ENCODE measurements around the gene CNBD2. TPM values are rescaled to one million over a fixed set of nuclear protein-coding genes. Genes with fewer than 3 reads are reported as not detected.
"Not testable (repeated sequence)": the region's sequence is repeated elsewhere in the genome, so short reads cannot be mapped to it uniquely, and the experiment has no call there.

Gene CNBD2
- total RNA-seq, 2 experiments from 2014 or later: 2.9 to 3.5 TPM

DNA sequence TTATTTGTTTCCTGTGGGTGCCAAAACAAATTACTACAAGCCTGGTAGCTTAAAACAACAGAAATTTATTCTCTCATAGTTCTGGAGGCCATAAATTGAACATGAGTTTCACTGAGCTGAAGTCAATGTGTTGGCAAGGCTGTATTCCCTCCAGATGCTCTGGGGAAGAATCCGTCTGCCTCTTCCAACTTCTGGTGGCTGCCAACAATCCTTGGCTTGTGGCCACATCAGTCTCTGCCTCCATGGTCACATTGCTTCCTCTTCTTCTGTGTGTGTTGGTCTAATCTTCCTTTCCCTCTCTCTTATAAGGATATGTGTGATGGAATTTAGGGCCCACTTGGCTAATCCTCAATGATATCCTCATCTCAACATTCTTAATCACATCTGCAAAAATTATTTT, 93.4 kb downstream of the CNBD2 start:
- Mint-ChIP-seq H3K9me3 (ENCODE audit: low read depth) (no peaks in the 10 kb centered on the region), H3K4me1 (no peaks in the 10 kb centered on the region), H3K27ac (no peak overlapping the region), H3K36me3 (ENCODE audit: low read depth) (no peaks in the 10 kb centered on the region), H3K4me3 (no peak overlapping the region), H3K27me3 (peaks cover 6% of the 10 kb centered on the region)
- ATAC-seq (no peak), DNase-seq (no peak)
- ChIA-PET CTCF (interaction anchor here (1.2 kb wide), 1 partner anchor 76 kb away, joined by 4 read pairs; no protein-coding TSS in a partner anchor), POLR2A (no interaction called here)
- intact Hi-C loops (cut with DNase I, micrococcal nuclease): loop anchor here in 1 of 2 experiments (10.0 kb wide), 1 partner anchor 287 kb away; the partner anchor contains the start of gene PHF20

DNA sequence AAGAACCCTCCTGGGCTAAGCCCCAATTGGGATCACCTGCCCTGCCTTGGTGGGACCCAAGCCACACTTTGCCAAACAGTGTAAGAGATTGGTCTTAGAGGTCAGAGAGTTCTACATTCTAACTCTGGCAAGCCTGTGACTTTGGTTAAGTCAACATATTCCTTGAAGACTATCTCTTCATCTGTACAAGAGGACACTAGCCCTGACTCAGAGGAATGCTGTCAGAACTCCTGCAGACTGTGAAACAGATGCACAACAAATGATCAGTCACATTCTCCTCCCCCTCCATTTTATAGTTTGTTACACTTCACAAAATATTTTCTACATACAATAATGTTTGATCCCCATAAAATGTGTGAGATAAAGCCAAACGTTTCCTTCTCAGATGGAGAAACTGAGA, 94.4 kb downstream of the CNBD2 start:
- no peak overlapping the region for H3K4me3 Mint-ChIP-seq
- H3K36me3 Mint-ChIP-seq (ENCODE audit: low read depth): no peaks in the 10 kb centered on the region
- H3K9me3 Mint-ChIP-seq (ENCODE audit: low read depth): no peaks in the 10 kb centered on the region
- intact Hi-C loops (cut with DNase I, micrococcal nuclease): loop anchor here in 1 of 2 experiments (10.0 kb wide), 1 partner anchor 288 kb away; the partner anchor contains the start of gene PHF20
- H3K4me1 Mint-ChIP-seq: no peaks in the 10 kb centered on the region
- ATAC-seq (no peak), DNase-seq (no peak)
- no peak overlapping the region for H3K27ac Mint-ChIP-seq
- CTCF ChIA-PET: no interaction called here
- H3K27me3 Mint-ChIP-seq: peaks cover 6% of the 10 kb centered on the region
- POLR2A ChIA-PET: no interaction called here

- no peak for ATAC-seq
- no peak overlapping the region for H3K27ac Mint-ChIP-seq
Measured at GRCh38 chr20:36063916-36064657, 95.7 kb downstream of the CNBD2 start.

GRCh38 chr20:36064658-36065426, 96.5 kb downstream of the CNBD2 start:
- Mint-ChIP-seq H3K4me3 (peak overlapping the region; percentile 76), H3K4me1 (no peaks in the 10 kb centered on the region), H3K9me3 (ENCODE audit: low read depth) (no peaks in the 10 kb centered on the region), H3K27ac (no peak overlapping the region), H3K27me3 (peaks cover 8% of the 10 kb centered on the region), H3K36me3 (ENCODE audit: low read depth) (no peaks in the 10 kb centered on the region)
- ChIA-PET CTCF (interaction anchor here (0.7 to 1.2 kb wide), 7 partner anchors 12 to 193 kb away, joined by 3 to 4 read pairs (median 4); no protein-coding TSS in a partner anchor), POLR2A (interaction anchor here (1.1 kb wide), 1 partner anchor 111 kb away, joined by 3 read pairs; the partner anchor contains the start of gene SCAND1)
- ATAC-seq (peak; percentile 98), DNase-seq (peak; percentile 95)
- intact Hi-C loops (cut with DNase I, micrococcal nuclease): loop anchor here (1.0 to 10.0 kb wide), 7 partner anchors 14 to 918 kb away; partner anchors contain the start of genes EDEM2 (in 1 of the 2), PHF20 (in 1 of the 2) and SCAND1 (in 1 of the 2)

More at GRCh38 chr20:36063916-36064657, 95.7 kb downstream of the CNBD2 start:
- ChIA-PET POLR2A (interaction anchor here (1.1 kb wide), 1 partner anchor 110 kb away, joined by 3 read pairs; the partner anchor contains the start of gene SCAND1), CTCF (interaction anchor here (0.7 to 1.2 kb wide), 5 partner anchors 11 to 193 kb away, joined by 3 to 4 read pairs (median 4); no protein-coding TSS in a partner anchor)
- Mint-ChIP-seq H3K36me3 (ENCODE audit: low read depth) (no peaks in the 10 kb centered on the region), H3K4me1 (no peaks in the 10 kb centered on the region), H3K4me3 (peak overlapping the region; percentile 76), H3K27me3 (peaks cover 6% of the 10 kb centered on the region), H3K9me3 (ENCODE audit: low read depth) (no peaks in the 10 kb centered on the region)
- DNase-seq: no peak
- intact Hi-C loops (cut with DNase I, micrococcal nuclease): loop anchor here (1.0 to 10.0 kb wide), 6 partner anchors 13 to 917 kb away; partner anchors contain the start of genes EDEM2 (in 1 of the 2), PHF20 (in 1 of the 2) and SCAND1 (in 1 of the 2)

DNA sequence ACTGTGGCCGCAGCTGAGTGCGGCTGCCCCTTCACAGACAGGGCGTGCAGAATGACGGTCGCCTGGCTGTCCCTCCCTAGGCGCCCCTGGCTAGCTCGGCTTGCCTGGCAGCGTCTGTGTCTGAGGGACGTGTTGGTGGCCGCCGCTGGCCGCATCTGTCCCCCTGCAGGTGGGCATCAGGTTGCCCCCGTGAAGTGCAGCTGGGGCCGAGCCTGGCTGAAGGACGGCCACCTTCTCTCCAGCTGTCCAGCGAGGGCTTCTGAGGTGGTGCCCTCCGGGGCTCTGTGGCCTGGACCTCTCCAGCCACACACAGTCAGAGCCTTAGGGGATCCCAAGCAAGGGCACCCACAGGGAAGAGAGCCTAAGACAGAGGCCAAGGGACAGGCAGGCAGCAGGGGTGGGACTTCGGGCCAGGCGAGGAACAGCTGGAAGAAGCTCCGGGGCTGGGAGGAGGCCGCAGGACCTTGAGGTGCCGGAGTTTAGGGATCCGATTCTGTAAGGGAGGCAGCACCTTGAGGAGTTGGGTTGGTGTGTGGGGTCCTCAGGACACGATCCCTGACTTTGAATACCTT, 97.1 kb downstream of the CNBD2 start:
- Mint-ChIP-seq H3K9me3 (ENCODE audit: low read depth) (no peaks in the 10 kb centered on the region), H3K27ac (no peak overlapping the region), H3K36me3 (ENCODE audit: low read depth) (no peaks in the 10 kb centered on the region), H3K27me3 (peaks cover 8% of the 10 kb centered on the region), H3K4me3 (peak overlapping the region; percentile 76), H3K4me1 (no peaks in the 10 kb centered on the region)
- ChIA-PET POLR2A (interaction anchor here (0.6 to 1.1 kb wide), 2 partner anchors 112 to 294 kb away, joined by 3 read pairs; partner anchors contain the start of genes PHF20 and SCAND1), CTCF (interaction anchor here (0.6 to 1.2 kb wide), 7 partner anchors 13 to 278 kb away, joined by 3 to 7 read pairs (median 4); no protein-coding TSS in a partner anchor)
- DNase-seq: no peak
- no peak for ATAC-seq
- intact Hi-C loops (cut with DNase I, micrococcal nuclease): loop anchor here (1.0 to 10.0 kb wide), 3 partner anchors 15 to 449 kb away; partner anchors contain the start of gene PHF20 (in 1 of the 2)

- POLR2A ChIA-PET: no interaction called here
- H3K36me3 Mint-ChIP-seq (ENCODE audit: low read depth): no peaks in the 10 kb centered on the region
- H3K4me1 Mint-ChIP-seq: no peaks in the 10 kb centered on the region
- H3K27ac Mint-ChIP-seq: no peak overlapping the region
- CTCF ChIA-PET: interaction anchor here (1.0 kb wide), 1 partner anchor 9 kb away, joined by 3 read pairs; no protein-coding TSS in a partner anchor
- intact Hi-C loops (cut with DNase I, micrococcal nuclease): loop anchor here in 1 of 2 experiments (10.0 kb wide), 1 partner anchor 292 kb away; the partner anchor contains the start of gene PHF20
- ATAC-seq (no peak), DNase-seq (no peak)
- H3K4me3 Mint-ChIP-seq: no peak overlapping the region
- H3K27me3 Mint-ChIP-seq: peaks cover 7% of the 10 kb centered on the region
- H3K9me3 Mint-ChIP-seq (ENCODE audit: low read depth): no peaks in the 10 kb centered on the region
Measured at GRCh38 chr20:36066777-36067176, 98.4 kb downstream of the CNBD2 start.

DNA sequence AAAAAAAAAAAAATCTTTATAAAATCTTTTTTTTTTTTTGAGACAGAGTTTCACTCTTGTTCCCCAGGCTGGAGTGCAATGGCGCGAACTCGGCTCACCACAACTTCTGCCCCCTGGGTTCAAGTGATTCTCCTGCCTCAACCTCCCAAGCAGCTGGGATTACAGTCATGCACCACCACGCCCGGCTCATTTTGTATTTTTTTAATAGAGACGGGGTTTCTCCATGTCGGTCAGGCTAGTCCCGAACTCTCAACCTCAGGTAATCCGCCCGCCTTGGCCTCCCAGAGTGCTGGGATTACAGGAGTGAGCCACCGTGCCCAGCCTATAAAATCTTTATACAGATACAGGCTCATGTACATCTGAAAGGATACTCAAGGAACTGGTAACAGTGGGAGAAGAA, 100.1 kb downstream of the CNBD2 start:
- CTCF ChIA-PET: not testable (repeated sequence)

DNA sequence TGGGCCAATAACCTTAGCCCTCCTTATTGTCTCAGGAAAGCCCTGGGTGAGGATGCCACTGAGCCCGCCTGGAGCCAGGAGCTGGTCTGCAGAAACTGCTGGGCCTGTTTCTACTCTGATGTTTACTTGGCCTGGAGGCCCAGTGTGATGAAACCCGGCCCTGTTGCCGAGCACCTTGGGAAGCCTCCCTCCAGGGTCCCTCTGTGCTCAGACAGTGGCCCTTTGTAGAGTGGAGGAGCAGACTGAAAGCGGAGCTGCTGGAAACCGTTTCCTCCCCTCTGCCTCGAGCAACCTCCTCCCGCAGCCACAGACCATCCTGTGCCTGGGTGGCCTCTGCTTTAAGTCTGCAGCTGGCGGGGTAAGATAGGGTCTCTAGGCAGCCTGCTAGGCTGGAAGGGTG, 102.1 kb downstream of the CNBD2 start:
- DNase-seq (no peak), ATAC-seq (no peak)
- Mint-ChIP-seq H3K9me3 (ENCODE audit: low read depth) (no peaks in the 10 kb centered on the region), H3K36me3 (ENCODE audit: low read depth) (no peaks in the 10 kb centered on the region), H3K4me1 (no peaks in the 10 kb centered on the region), H3K27me3 (peaks cover 6% of the 10 kb centered on the region), H3K27ac (no peak overlapping the region), H3K4me3 (no peak overlapping the region)
- intact Hi-C loops (cut with DNase I, micrococcal nuclease): no loop called here
- ChIA-PET CTCF (interaction anchor here (0.6 to 1.5 kb wide), 3 partner anchors 78 to 132 kb away, joined by 3 to 5 read pairs (median 4); no protein-coding TSS in a partner anchor), POLR2A (interaction anchor here (0.6 to 0.7 kb wide), 2 partner anchors 167 to 448 kb away, joined by 3 to 4 read pairs; no protein-coding TSS in a partner anchor)

More for the DNA sequence above, 100.1 kb downstream of the CNBD2 start:
- ATAC-seq; POLR2A ChIA-PET; H3K4me1 Mint-ChIP-seq; H3K27ac Mint-ChIP-seq; H3K4me3 Mint-ChIP-seq; H3K27me3 Mint-ChIP-seq; H3K36me3 Mint-ChIP-seq (ENCODE audit: low read depth); DNase-seq; H3K9me3 Mint-ChIP-seq (ENCODE audit: low read depth): not testable (repeated sequence)
- intact Hi-C loops (cut with DNase I, micrococcal nuclease): loop anchor here in 1 of 2 experiments (10.0 kb wide), 1 partner anchor 294 kb away; the partner anchor contains the start of gene PHF20

- Mint-ChIP-seq H3K4me1 (no peaks in the 10 kb centered on the region), H3K9me3 (ENCODE audit: low read depth) (no peaks in the 10 kb centered on the region), H3K36me3 (ENCODE audit: low read depth) (no peaks in the 10 kb centered on the region), H3K27me3 (peaks cover 2% of the 10 kb centered on the region), H3K27ac (no peak overlapping the region), H3K4me3 (no peak overlapping the region)
- no peak for DNase-seq
- intact Hi-C loops (cut with DNase I, micrococcal nuclease): no loop called here
- ChIA-PET POLR2A (interaction anchor here (0.5 to 0.6 kb wide), 2 partner anchors 38 to 349 kb away, joined by 3 to 4 read pairs; no protein-coding TSS in a partner anchor), CTCF (interaction anchor here (1.1 to 1.5 kb wide), 2 partner anchors 62 to 79 kb away, joined by 3 to 5 read pairs; no protein-coding TSS in a partner anchor)
- ATAC-seq: no peak
Measured at GRCh38 chr20:36071848-36072247, 103.5 kb downstream of the CNBD2 start.

GRCh38 chr20:36074983-36075382, 106.6 kb downstream of the CNBD2 start:
- Mint-ChIP-seq H3K27ac (no peak overlapping the region), H3K4me3 (no peak overlapping the region), H3K36me3 (ENCODE audit: low read depth) (no peaks in the 10 kb centered on the region), H3K4me1 (no peaks in the 10 kb centered on the region), H3K27me3 (peaks cover 2% of the 10 kb centered on the region), H3K9me3 (ENCODE audit: low read depth) (no peaks in the 10 kb centered on the region)
- intact Hi-C loops (cut with DNase I, micrococcal nuclease): no loop called here
- POLR2A ChIA-PET: interaction anchor here (0.5 kb wide), 1 partner anchor 84 kb away, joined by 3 read pairs; no protein-coding TSS in a partner anchor
- ATAC-seq (no peak), DNase-seq (no peak)
- CTCF ChIA-PET: interaction anchor here (0.6 to 1.9 kb wide), 6 partner anchors 9 to 437 kb away, joined by 3 to 5 read pairs (median 3); no protein-coding TSS in a partner anchor
